ENCODE data around the gene PFKP. TPM values are rescaled to one million over a fixed set of nuclear protein-coding genes. Genes with fewer than 3 reads are reported as not detected.
A peak's percentile ranks its signal among the peaks of the same experiment; 100 is the strongest.

The PFKP gene
- total RNA-seq, 1 donor from 2014 or later, result 24.2 TPM

DNA sequence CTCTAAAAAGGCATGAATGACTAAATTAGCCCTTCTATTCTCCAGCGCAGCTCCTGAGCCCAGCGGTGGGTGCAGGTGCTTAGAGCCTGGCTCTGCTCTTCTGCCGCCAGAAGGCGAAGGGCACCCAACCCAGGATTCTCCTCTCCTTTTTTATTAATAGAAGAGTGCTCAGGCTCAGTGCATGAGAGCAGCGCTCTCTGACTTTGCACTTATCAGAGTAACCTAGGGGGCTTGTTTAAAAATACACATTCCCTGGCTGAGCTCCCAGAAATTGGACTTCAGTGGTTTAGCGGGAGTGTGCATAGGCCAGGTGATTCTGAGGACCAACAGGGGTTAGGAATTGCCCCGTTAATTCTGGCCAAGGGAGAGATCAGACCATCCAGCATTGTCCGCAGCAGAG is 1.7 kb upstream of the PFKP start:
- TF ChIP-seq, protein P1, sequence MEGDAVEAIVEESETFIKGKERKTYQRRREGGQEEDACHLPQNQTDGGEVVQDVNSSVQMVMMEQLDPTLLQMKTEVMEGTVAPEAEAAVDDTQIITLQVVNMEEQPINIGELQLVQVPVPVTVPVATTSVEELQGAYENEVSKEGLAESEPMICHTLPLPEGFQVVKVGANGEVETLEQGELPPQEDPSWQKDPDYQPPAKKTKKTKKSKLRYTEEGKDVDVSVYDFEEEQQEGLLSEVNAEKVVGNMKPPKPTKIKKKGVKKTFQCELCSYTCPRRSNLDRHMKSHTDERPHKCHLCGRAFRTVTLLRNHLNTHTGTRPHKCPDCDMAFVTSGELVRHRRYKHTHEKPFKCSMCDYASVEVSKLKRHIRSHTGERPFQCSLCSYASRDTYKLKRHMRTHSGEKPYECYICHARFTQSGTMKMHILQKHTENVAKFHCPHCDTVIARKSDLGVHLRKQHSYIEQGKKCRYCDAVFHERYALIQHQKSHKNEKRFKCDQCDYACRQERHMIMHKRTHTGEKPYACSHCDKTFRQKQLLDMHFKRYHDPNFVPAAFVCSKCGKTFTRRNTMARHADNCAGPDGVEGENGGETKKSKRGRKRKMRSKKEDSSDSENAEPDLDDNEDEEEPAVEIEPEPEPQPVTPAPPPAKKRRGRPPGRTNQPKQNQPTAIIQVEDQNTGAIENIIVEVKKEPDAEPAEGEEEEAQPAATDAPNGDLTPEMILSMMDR (IDR thresholded peaks at IDR 0.05; ENCODE audit: partially characterized antibody, unreplicated experiment), result no peak
- no peak overlapping the region for H3K27ac Mint-ChIP-seq (ENCODE audit: unreplicated experiment)
- no peaks in the 10 kb centered on the region for H3K36me3 Mint-ChIP-seq (ENCODE audit: unreplicated experiment)
- H3K4me3 Mint-ChIP-seq (ENCODE audit: unreplicated experiment), result peak overlapping the region; percentile 67
- no peak for DNase-seq
- H3K4me1 Mint-ChIP-seq (ENCODE audit: low read depth, unreplicated experiment), result no peaks in the 10 kb centered on the region
- peaks cover 15% of the 10 kb centered on the region for H3K27me3 Mint-ChIP-seq (ENCODE audit: unreplicated experiment)
- peaks cover 4% of the 10 kb centered on the region for H3K9me3 Mint-ChIP-seq (ENCODE audit: unreplicated experiment)

DNA sequence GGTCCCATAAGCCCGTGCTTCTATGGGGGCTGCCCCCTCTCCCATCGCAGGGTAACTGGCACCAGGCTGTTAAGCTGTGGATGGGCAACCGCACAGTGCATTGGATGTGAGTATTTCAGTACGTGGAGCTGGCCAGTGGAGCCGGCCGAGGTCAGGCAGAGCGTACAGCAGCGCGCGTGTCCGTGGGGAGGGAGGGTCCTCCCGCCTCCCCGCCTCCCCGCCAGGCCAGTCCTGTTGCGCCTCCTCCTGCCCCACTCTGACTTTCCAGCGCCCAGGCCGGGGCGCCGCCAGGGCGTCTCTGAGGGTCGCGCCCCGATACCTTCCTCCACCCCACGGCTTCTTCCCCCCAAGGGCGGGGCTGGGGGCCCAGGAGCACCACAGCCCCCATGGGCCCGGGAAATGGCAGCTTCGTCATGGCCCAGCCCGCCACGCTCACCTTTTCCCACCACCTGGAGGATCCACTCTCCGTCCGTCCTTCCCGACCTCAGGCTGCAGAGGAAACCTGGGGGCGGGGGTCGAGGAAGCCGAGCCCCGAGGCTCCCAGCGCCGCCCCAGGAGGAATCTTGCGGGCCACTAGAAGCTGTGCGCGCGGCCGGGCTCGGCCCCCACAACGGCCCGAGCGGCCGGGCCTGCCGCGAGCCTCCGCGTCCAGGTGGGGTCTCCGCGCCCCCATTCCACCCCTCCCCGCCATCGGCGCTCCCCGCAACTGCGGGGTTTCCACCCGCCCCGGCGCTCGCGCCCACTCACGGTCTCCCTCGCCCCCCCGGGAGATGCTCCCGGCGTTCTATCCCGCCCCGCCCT is 831 bp upstream of the PFKP start:
- DNase-seq, result no peak
- Mint-ChIP-seq H3K9me3 (ENCODE audit: unreplicated experiment) (peaks cover 4% of the 10 kb centered on the region), H3K36me3 (ENCODE audit: unreplicated experiment) (no peaks in the 10 kb centered on the region), H3K4me1 (ENCODE audit: low read depth, unreplicated experiment) (no peaks in the 10 kb centered on the region), H3K4me3 (ENCODE audit: unreplicated experiment) (no peak overlapping the region), H3K27me3 (ENCODE audit: unreplicated experiment) (peaks cover 15% of the 10 kb centered on the region), H3K27ac (ENCODE audit: unreplicated experiment) (no peak overlapping the region)
- TF ChIP-seq, protein P1 (IDR thresholded peaks at IDR 0.05; ENCODE audit: partially characterized antibody, unreplicated experiment), result no peak

DNA sequence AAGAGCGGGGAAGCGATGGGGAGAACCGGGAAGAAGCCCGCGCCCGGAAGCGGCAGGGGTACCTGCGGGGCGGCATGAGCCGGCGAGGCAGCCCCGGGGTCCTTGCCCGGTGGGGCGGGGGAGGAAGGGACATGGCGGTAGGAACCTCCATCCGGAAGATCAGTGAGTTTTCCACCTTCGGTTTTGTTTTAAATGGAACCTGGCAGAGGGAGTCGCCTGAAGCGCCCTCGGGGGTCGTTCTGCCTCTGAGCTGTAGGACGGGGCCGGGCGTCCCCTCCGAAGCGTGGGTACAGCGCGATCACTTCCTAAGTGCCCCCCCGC is 471 bp downstream of the PFKP start:
- Mint-ChIP-seq H3K27me3 (ENCODE audit: unreplicated experiment) (peaks cover 15% of the 10 kb centered on the region), H3K36me3 (ENCODE audit: unreplicated experiment) (no peaks in the 10 kb centered on the region), H3K4me3 (ENCODE audit: unreplicated experiment) (peak overlapping the region; percentile 84), H3K27ac (ENCODE audit: unreplicated experiment) (no peak overlapping the region), H3K4me1 (ENCODE audit: low read depth, unreplicated experiment) (no peaks in the 10 kb centered on the region), H3K9me3 (ENCODE audit: unreplicated experiment) (peaks cover 4% of the 10 kb centered on the region)
- TF ChIP-seq, protein P1 (IDR thresholded peaks at IDR 0.05; ENCODE audit: partially characterized antibody, unreplicated experiment), result no peak
- no peak for DNase-seq

DNA sequence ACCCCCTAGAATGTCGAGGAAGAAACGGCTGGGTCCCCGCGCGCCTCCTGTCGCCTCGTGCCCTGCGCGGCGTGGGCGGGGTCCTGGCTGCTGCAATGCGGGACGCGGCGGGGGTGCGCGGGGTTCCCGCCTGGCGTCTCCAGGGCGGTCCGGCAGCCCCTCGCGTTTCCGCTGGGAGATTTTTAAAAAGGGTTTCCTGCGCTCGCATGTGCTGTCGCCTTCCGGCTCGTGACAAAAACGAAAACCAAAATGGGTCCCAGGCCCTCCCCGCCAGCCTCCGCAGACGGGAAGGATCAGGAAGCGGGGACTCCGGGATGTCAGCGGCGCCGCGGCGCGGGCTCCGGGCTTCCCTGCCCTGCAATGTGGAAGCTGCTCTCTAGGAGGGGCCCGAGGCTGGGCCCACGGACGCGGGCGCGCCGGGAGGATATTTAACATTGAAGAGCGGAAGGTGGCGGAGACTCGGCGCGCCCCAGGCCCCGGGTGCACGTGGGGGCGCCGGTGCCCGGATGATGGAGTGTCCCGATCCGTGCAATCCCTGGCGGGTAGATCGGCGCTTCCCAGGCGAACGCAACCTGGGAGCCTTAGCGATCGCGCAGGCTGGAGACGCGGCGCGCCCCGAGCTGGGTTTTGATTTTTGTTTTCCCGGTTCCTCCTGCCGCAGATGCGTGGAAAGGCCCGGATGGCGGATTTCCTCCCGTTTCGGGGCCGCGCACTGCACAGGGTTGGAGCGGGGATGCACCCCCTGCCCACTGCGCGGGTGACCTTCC is 1.0 kb downstream of the PFKP start:
- Mint-ChIP-seq H3K9me3 (ENCODE audit: unreplicated experiment) (peaks cover 4% of the 10 kb centered on the region), H3K36me3 (ENCODE audit: unreplicated experiment) (no peaks in the 10 kb centered on the region), H3K27me3 (ENCODE audit: unreplicated experiment) (peaks cover 15% of the 10 kb centered on the region), H3K4me3 (ENCODE audit: unreplicated experiment) (peak overlapping the region; percentile 87), H3K4me1 (ENCODE audit: low read depth, unreplicated experiment) (no peaks in the 10 kb centered on the region), H3K27ac (ENCODE audit: unreplicated experiment) (no peak overlapping the region)
- TF ChIP-seq, protein P1 (IDR thresholded peaks at IDR 0.05; ENCODE audit: partially characterized antibody, unreplicated experiment), result peak; percentile 19
- DNase-seq, result peak; percentile 68

Data from glutamatergic neuron (in vitro differentiated cells).